Measurements from ENCODE around the gene CASQ2. TPM values are rescaled to one million over a fixed set of nuclear protein-coding genes. Genes with fewer than 3 reads are reported as not detected.

The CASQ2 gene
- total and polyA plus RNA-seq, 8 donors, result 0.32 to 4.8 (median 0.65) TPM

GRCh38 chr1:115719285-115719684, 49.2 kb downstream of the CASQ2 start:
- Histone ChIP-seq H3K4me1 (no peaks in the 10 kb centered on the region), H3K36me3 (no peaks in the 10 kb centered on the region), H3K27ac (no peak overlapping the region), H3K9me3 (no peaks in the 10 kb centered on the region), H3K4me3 (no peak overlapping the region), H3K27me3 (no peaks in the 10 kb centered on the region)
- intact Hi-C loops (cut with DNase I), result loop anchor here in 1 of 2 donors (5.0 kb wide), 1 partner anchor 43 kb away; no protein-coding TSS in a partner anchor
- no peak for TF ChIP-seq CTCF (IDR thresholded peaks at IDR 0.05)
- DNase-seq (no peak), ATAC-seq (no peak)

- H3K27me3 ChIP-seq, result no peaks in the 10 kb centered on the region
- no peaks in the 10 kb centered on the region for H3K36me3 ChIP-seq
- DNase-seq, result no peak
- TF ChIP-seq CTCF (IDR thresholded peaks at IDR 0.05), result no peak
- no peaks in the 10 kb centered on the region for H3K9me3 ChIP-seq
- no peak overlapping the region for H3K4me3 ChIP-seq
- intact Hi-C loops (cut with DNase I), result loop anchor here in 1 of 2 donors (5.0 kb wide), 1 partner anchor 44 kb away; no protein-coding TSS in a partner anchor
- no peaks in the 10 kb centered on the region for H3K4me1 ChIP-seq
- no peak for ATAC-seq
- no peak overlapping the region for H3K27ac ChIP-seq
These were observed 50.3 kb downstream of the CASQ2 start for GRCh38 chr1:115718011-115718754.

- DNase-seq, result peak in 1 of 4 donors; percentile 53
These were observed 51.0 kb downstream of the CASQ2 start for GRCh38 chr1:115717541-115717940.

GRCh38 chr1:115714572-115715141, 53.9 kb downstream of the CASQ2 start:
- no peak for TF ChIP-seq CTCF (IDR thresholded peaks at IDR 0.05)
- DNase-seq (peak in 1 of 4 donors; percentile 84), ATAC-seq (no peak)
- H3K27me3 ChIP-seq, result no peaks in the 10 kb centered on the region
- H3K27ac ChIP-seq, result no peak overlapping the region
- H3K36me3 ChIP-seq, result no peaks in the 10 kb centered on the region
- intact Hi-C loops (cut with DNase I), result loop anchor here in 1 of 2 donors (5.0 kb wide), 1 partner anchor 48 kb away; no protein-coding TSS in a partner anchor
- no peaks in the 10 kb centered on the region for H3K9me3 ChIP-seq
- H3K4me1 ChIP-seq, result no peaks in the 10 kb centered on the region
- no peak overlapping the region for H3K4me3 ChIP-seq

More at GRCh38 chr1:115717541-115717940, 51.0 kb downstream of the CASQ2 start:
- peak; percentile 76 for ATAC-seq
- Histone ChIP-seq H3K36me3 (no peaks in the 10 kb centered on the region), H3K4me1 (no peaks in the 10 kb centered on the region), H3K27me3 (no peaks in the 10 kb centered on the region), H3K4me3 (no peak overlapping the region), H3K27ac (no peak overlapping the region), H3K9me3 (no peaks in the 10 kb centered on the region)
- TF ChIP-seq CTCF (IDR thresholded peaks at IDR 0.05), result peak in 1 of 2 donors; percentile 32
- intact Hi-C loops (cut with DNase I), result loop anchor here in 1 of 2 donors (5.0 kb wide), 1 partner anchor 45 kb away; no protein-coding TSS in a partner anchor

- Histone ChIP-seq H3K4me3 (no peak overlapping the region), H3K36me3 (no peaks in the 10 kb centered on the region), H3K27ac (no peak overlapping the region), H3K9me3 (no peaks in the 10 kb centered on the region), H3K27me3 (peaks cover 0 to 3% of the 10 kb centered on the region in 2 donors), H3K4me1 (no peaks in the 10 kb centered on the region)
- DNase-seq (no peak), ATAC-seq (no peak)
- intact Hi-C loops (cut with DNase I), result no loop called here
- no peak for TF ChIP-seq CTCF (IDR thresholded peaks at IDR 0.05)
These were observed 54.6 kb downstream of the CASQ2 start for GRCh38 chr1:115713906-115714305.
